Epidermal melanocyte (primary cell): Measurements from ENCODE around the gene PTPRE.

Experiments
- DNase-seq: peaks from one replicate; pipeline ENCODE4 v3.0.0; 2011; ENCODE audit warnings: low spot score; ENCODE audit not compliant: insufficient read length

Gene PTPRE

GRCh38 chr10:127882391-127882790 lies 24.5 kb upstream of the PTPRE start:
- no peak for DNase-seq

DNA sequence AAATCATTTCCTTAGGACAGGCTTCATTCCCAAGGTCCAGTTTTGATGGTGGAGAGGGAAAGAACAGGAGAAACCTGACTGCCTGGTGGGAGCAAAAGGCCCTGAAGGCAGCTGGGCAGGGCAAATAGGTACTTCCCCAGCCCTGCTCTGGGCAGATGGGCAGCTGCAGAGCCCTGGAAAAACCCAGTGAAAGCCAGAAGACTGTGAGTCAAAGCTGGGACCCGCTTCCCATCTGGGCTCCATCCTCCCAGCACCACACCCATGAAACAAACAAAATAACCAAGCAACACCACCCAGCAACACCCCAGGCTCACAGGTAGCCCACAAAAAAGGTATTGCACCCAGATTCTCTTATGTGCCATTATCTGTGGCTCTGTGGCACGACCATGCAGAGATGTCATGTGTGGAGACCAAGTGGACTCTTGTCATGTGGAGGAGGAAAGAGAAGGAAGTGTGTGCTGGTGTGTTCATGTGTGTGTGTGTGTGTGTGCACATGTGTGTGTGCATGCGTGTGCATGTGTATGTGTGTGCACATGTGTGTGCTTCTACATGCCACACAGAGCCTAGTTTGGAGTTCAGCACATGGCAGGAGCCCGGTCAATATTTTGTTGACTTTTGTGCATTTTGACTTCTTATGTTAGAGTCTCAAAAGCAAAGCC lies 24.0 kb upstream of the PTPRE start:
- no peak for DNase-seq

- DNase-seq: no peak
These were observed 23.4 kb upstream of the PTPRE start for GRCh38 chr10:127883516-127883915.

- DNase-seq: no peak
These were observed 22.4 kb upstream of the PTPRE start for GRCh38 chr10:127884501-127884900.

GRCh38 chr10:127886371-127887051 lies 20.4 kb upstream of the PTPRE start:
- no peak for DNase-seq

- no peak for DNase-seq
These were observed 19.1 kb upstream of the PTPRE start for GRCh38 chr10:127887541-127888415.

DNA sequence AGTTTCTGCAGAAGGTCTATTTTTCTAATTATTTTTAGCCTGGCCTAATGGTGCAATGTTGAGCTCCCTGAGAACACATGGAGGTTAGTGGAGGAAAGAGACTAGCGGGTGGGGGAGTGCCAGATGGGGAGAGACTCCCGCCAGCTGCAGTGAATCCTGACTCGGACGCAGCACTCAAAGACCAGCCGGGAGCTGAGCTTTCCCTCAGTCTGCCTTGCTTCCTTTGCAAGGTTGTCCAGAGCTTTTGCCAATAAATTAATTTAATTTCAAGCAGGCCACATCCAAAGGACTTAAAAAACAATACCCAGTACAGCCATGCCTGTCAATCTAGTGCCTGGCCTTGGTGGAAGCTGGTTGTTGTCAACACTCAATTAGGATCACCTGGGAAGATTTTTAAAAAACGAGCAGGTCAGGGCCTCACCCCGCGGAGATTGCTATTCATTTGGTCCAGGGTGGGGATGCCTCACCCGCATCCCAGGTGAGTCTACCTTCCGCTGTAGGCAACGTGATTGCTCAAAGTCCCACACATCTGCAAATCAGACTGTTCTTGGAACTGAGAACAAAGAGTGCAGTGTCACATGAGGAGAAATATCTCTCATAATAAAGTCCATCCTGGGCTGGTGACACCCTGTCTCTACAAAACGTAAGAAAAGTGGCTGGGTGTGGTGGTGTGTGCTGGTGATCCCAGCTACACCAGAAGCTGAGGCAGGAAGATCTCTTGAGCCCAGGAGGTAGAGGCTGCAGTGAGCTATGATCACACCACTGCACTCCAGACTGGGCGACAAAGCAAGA lies 18.2 kb upstream of the PTPRE start:
- no peak for DNase-seq

- DNase-seq: no peak
These were observed 17.2 kb upstream of the PTPRE start for GRCh38 chr10:127889605-127890195.

DNA sequence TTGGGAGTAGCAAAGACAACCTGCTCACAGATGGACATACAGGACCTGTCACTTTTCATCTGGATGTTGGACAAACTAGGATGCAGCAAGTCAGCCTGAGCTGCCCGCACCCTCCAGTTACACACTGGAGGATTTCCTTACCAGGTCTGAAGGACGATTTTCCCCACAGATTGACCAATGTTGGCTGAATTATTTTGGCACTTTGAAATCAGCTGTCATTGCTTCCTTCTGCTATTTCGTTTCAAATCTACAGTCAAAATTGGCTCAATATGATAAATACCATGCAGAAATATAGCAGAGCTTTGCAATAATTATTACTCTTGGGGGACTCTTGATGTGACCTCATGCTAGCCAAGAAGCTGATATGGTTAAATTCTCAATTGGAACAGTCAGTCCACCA lies 16.7 kb upstream of the PTPRE start:
- DNase-seq: no peak

DNA sequence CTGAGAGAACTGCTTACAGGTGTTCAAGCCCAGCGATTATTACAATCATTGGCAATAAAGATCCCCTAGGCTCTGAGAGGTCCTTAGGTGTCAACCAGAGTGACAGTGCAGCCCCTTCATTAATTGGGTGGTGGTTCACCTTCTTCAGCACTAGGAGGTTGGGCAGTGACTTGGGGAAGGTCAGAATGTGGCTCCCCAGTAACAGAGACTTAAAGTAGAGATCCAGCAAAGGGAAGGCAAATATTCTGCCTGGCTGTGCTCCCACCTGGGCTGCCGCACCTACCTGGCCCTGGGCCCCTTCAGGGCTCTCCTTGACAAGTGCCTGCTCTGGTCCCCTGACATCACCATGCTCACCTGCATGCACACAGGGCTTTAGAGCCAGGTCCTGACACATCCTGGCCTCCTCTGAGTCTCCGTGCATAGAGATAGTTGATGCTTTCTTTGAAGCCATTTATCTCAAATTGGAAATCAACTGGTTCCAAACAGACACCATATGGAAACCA lies 16.0 kb upstream of the PTPRE start:
- DNase-seq: no peak

GRCh38 chr10:127892743-127893142 lies 14.2 kb upstream of the PTPRE start, which contains the start of gene CLRN3:
CLRN3 (minus strand) TSS chr10:127892941; CDS start chr10:127892784, 157 bp downstream.
- DNase-seq: no peak

- no peak for DNase-seq
These were observed 12.8 kb upstream of the PTPRE start for GRCh38 chr10:127894146-127894545.

GRCh38 chr10:127896590-127896989 lies 10.3 kb upstream of the PTPRE start:
- no peak for DNase-seq

- no peak for DNase-seq
These were observed 9.7 kb upstream of the PTPRE start for GRCh38 chr10:127897177-127897576.

DNA sequence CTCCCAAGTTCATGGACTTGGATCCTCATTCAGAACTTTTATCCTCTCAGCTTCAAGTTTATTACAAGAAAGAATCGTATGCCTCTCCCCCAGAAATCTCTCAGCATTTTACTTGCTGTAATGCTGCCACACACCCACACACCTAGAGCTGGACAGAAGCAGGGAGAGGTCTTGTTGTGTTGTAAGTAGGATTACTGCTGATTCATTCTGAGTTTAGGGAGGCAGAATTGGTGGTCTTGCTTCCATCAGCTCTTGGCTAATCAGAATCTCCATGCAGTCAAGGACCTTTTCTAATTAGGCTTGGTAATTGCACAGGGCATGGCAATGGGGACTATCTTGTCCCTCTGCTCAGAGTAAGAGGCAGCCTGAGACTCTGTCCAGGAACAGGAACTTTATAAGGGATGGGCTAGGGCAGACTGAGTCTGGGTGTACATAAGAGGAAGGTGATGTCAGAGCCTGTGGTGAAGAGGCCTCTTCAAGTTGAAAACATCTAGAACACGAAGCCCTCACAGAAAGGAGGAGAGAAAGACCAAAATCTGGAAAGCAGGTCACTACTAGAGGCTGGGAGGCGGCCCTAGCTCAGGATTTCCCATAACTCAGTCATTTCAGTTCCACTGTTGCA lies 7.0 kb upstream of the PTPRE start:
- DNase-seq: no peak

DNA sequence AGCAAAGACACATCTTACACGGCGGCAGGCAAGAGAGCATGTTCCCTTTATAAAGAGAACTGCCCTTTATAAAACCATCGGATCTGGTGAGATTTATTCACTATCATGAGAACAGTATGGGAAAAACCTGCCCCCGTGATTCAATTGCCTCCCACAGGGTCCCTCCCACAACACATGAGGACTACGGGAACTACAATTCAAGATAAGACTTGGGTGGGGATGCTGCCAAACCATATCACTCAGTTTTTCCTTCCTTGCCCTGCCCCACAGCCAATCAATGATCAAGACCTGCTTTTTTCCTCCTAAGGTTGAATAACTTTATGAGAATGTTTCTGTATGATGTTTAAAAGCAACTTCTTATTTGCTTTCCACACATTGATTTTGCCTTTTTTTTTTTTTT lies 3.1 kb upstream of the PTPRE start:
- no peak for DNase-seq

DNA sequence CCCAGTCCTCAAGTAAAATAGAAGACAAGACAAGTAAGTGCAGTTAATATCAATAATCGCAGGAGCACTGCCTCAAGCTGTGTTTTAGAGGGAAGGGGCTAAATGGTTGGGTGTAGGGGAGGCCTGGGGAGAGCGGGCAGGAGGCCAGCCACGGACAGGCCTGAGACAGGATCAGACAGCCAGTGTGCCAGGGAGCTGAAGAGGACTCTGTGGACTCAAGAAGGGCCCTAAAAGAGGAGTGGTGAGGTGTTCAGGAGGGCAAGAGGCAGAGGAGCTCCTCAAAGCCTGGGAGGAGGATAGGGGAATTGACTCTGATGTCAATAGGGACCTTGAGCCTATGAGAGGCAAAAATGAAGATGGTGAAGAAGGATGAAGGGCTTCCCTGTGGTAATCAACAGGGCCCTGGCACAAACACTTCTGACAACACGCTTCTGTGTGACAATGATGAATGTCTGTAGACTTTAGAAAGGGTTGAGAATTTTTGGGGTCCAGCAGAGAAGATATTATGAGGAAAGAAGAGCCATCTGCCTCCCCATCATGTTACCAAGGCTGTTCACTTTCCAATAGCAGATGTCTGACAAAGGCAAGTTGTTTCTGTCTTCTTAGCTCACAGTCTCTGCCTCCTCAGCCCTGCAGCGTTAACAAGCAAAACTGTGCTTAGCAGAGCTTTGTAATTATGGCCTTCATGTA lies 2.4 kb upstream of the PTPRE start:
- DNase-seq: no peak

GRCh38 chr10:127905001-127905847 lies 1.7 kb upstream of the PTPRE start:
- no peak for DNase-seq

GRCh38 chr10:127905848-127906261 lies 1.0 kb upstream of the PTPRE start:
- no peak for DNase-seq
